ENCODE measurements around the gene LRCH2. TPM values are rescaled to one million over a fixed set of nuclear protein-coding genes. Genes with fewer than 3 reads are reported as not detected.

The LRCH2 gene
- total and polyA plus RNA-seq, 2 of the 13 experiments (the other 11 are each of a cell fraction or from before 2014, with no cell fraction given): not detected

GRCh38 chrX:115191490-115192243 lies 42.2 kb downstream of the LRCH2 start:
- Histone ChIP-seq H3K36me3 (replicated peaks in 1 of 2; ENCODE audit: control insufficient read depth in 1 of 2, insufficient read depth in 2 of 2, low read length in 2 of 2) (no peaks in the 10 kb centered on the region), H3K4me1 (ENCODE audit: insufficient read depth, low read length) (no peaks in the 10 kb centered on the region), H3K27me3 (ENCODE audit: control insufficient read depth in 1 of 2, insufficient read depth in 2 of 2, low read length in 2 of 2) (no peaks in the 10 kb centered on the region), H3K9ac (ENCODE audit: insufficient read depth, low read depth, low read length) (no peak overlapping the region), H2AFZ (ENCODE audit: low read length) (no peak overlapping the region), H3K79me2 (ENCODE audit: insufficient read depth, low read length) (no peaks in the 10 kb centered on the region), H3K4me3 (replicated peaks in 1 of 3; ENCODE audit: insufficient read depth in 1 of 3, low read depth in 2 of 3, low read length in 3 of 3) (no peak overlapping the region), H3K4me2 (ENCODE audit: low read depth, low read length) (no peak overlapping the region), H3K27ac (ENCODE audit: extremely low read length, insufficient read depth, low read length) (no peak overlapping the region), H4K20me1 (ENCODE audit: insufficient read depth, low read length) (no peaks in the 10 kb centered on the region), H3K9me3 (ENCODE audit: low read length) (no peaks in the 10 kb centered on the region)
- POLR2A ChIA-PET: no interaction called here
- no peak for ATAC-seq
- 100% methylated on average over 3 of the region's 64 CpGs for WGBS (ENCODE audit: low lambda C conversion rate)
- in situ Hi-C loops (cut with HindIII; ENCODE audit: extremely low pct_ligation_motif_present, low pct_unique_long_range_greater_than_20kb) (no loop called here), intact Hi-C loops (cut with micrococcal nuclease; ENCODE audit: unreplicated experiment) (no loop called here)
- CTCF ChIA-PET (ENCODE audit: low intra/inter-chr PET ratio, low total read pairs): no interaction called here
- no peak for FAIRE-seq
- no TSS peak for BruUV-seq (replicated peaks)
- no peak for DNase-seq (ENCODE audit: low spot score)
- TF ChIP-seq, protein P1, sequence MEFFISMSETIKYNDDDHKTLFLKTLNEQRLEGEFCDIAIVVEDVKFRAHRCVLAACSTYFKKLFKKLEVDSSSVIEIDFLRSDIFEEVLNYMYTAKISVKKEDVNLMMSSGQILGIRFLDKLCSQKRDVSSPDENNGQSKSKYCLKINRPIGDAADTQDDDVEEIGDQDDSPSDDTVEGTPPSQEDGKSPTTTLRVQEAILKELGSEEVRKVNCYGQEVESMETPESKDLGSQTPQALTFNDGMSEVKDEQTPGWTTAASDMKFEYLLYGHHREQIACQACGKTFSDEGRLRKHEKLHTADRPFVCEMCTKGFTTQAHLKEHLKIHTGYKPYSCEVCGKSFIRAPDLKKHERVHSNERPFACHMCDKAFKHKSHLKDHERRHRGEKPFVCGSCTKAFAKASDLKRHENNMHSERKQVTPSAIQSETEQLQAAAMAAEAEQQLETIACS (CRISPR knock-in tag; IDR thresholded peaks at IDR 0.05): no peak
- TF ChIP-seq, protein P2, sequence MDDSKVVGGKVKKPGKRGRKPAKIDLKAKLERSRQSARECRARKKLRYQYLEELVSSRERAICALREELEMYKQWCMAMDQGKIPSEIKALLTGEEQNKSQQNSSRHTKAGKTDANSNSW (CRISPR knock-in tag; IDR thresholded peaks at IDR 0.05; ENCODE audit: borderline replicate concordance): no peak
- TF ChIP-seq ZNF18 (CRISPR knock-in tag; IDR thresholded peaks at IDR 0.05; ENCODE audit: insufficient replicate concordance) (no peak), ZNF138 (CRISPR knock-in tag; IDR thresholded peaks at IDR 0.05; ENCODE audit: low read depth) (no peak), RERE (CRISPR knock-in tag; IDR thresholded peaks at IDR 0.05; ENCODE audit: low read depth) (no peak), ETV5 (CRISPR knock-in tag; IDR thresholded peaks at IDR 0.05; ENCODE audit: borderline replicate concordance) (no peak), PHF8 (CRISPR knock-in tag; IDR thresholded peaks at IDR 0.05) (no peak)

Measured in HepG2 (cell line).